Measurements from ENCODE around the gene RASGRP1. TPM values are rescaled to one million over a fixed set of nuclear protein-coding genes. Genes with fewer than 3 reads are reported as not detected.

Gene RASGRP1
- polyA plus RNA-seq, 1 experiment = 1.2 TPM

DNA sequence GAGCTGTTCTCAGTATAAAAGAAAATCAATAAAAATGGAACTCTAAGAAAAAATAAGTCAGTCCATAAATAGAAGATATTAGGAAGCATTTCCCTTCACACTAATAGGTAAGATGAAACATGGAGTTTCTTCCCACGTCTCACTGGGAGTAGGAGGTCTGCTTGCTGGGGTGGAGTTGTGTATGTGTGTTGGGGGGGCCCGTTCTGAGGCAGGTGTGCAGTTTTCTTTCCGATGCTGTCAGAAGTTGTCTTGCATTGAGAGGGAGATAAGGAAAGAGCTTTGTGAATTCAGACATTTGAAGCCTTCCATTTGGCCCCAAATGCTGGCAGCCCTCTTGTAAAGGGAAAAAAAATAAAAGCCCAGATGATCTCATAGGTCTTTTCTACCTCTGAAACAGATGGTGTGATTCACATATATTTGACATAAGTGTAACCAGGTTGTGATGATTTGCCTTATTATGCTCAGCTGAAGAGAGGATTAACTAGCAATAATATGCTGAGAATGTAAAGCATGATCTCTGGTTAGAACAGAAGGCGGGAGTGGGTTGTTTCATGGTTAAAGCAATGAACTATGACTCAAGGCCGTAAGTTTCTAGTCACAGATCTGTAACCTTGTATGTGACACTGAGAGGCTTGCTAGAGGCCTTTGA is 8.8 kb downstream of the RASGRP1 start:
- H3K9me3 ChIP-seq (ENCODE audit: control insufficient read depth, insufficient read depth, low read length) = no peaks in the 10 kb centered on the region
- no peak overlapping the region for H3K4me3 ChIP-seq (ENCODE audit: low read depth, low read length)
- POLR2A ChIA-PET = interaction anchor here (0.7 kb wide), 1 partner anchor 20 kb away, joined by 3 read pairs; no protein-coding TSS in a partner anchor
- no peaks in the 10 kb centered on the region for H3K27me3 ChIP-seq (ENCODE audit: control insufficient read depth, insufficient read depth, low read length)
- CTCF ChIA-PET = interaction anchor here (1.1 kb wide), 1 partner anchor 8 kb away, joined by 4 read pairs; the partner anchor contains the start of gene RASGRP1
- TF ChIP-seq CTCF (IDR thresholded peaks at IDR 0.05; ENCODE audit: low read depth, low read length) = no peak
- DNase-seq (ENCODE audit: low read depth, low spot score) = peak; percentile 76
- H3K27ac ChIP-seq (ENCODE audit: low read depth, low read length) = peak overlapping the region; percentile 67

GRCh38 chr15:38554354-38554753 is 10.3 kb downstream of the RASGRP1 start:
- ChIA-PET CTCF (interaction anchor here (3.9 kb wide), 1 partner anchor 9 kb away, joined by 24 read pairs; the partner anchor contains the start of gene RASGRP1), POLR2A (no interaction called here)
- no peaks in the 10 kb centered on the region for H3K27me3 ChIP-seq (ENCODE audit: control insufficient read depth, insufficient read depth, low read length)
- H3K27ac ChIP-seq (ENCODE audit: low read depth, low read length) = peak overlapping the region; percentile 23
- H3K9me3 ChIP-seq (ENCODE audit: control insufficient read depth, insufficient read depth, low read length) = no peaks in the 10 kb centered on the region
- no peak for TF ChIP-seq CTCF (IDR thresholded peaks at IDR 0.05; ENCODE audit: low read depth, low read length)
- no peak overlapping the region for H3K4me3 ChIP-seq (ENCODE audit: low read depth, low read length)
- DNase-seq (ENCODE audit: low read depth, low spot score) = peak; percentile 32

GRCh38 chr15:38553071-38553470 is 11.5 kb downstream of the RASGRP1 start:
- Histone ChIP-seq H3K27me3 (ENCODE audit: control insufficient read depth, insufficient read depth, low read length) (no peaks in the 10 kb centered on the region), H3K27ac (ENCODE audit: low read depth, low read length) (no peak overlapping the region), H3K4me3 (ENCODE audit: low read depth, low read length) (no peak overlapping the region), H3K9me3 (ENCODE audit: control insufficient read depth, insufficient read depth, low read length) (no peaks in the 10 kb centered on the region)
- no peak for DNase-seq (ENCODE audit: low read depth, low spot score)
- POLR2A ChIA-PET = no interaction called here
- CTCF ChIA-PET = interaction anchor here (0.8 to 3.9 kb wide), 3 partner anchors 11 to 131 kb away, joined by 3 to 24 read pairs (median 6); partner anchors contain the start of gene RASGRP1
- no peak for TF ChIP-seq CTCF (IDR thresholded peaks at IDR 0.05; ENCODE audit: low read depth, low read length)

GRCh38 chr15:38551720-38552648 is 12.6 kb downstream of the RASGRP1 start:
- Histone ChIP-seq H3K4me3 (ENCODE audit: low read depth, low read length) (no peak overlapping the region), H3K27me3 (ENCODE audit: control insufficient read depth, insufficient read depth, low read length) (no peaks in the 10 kb centered on the region), H3K27ac (ENCODE audit: low read depth, low read length) (no peak overlapping the region), H3K9me3 (ENCODE audit: control insufficient read depth, insufficient read depth, low read length) (no peaks in the 10 kb centered on the region)
- POLR2A ChIA-PET = interaction anchor here (0.6 kb wide), 1 partner anchor 55 kb away, joined by 5 read pairs; no protein-coding TSS in a partner anchor
- no peak for DNase-seq (ENCODE audit: low read depth, low spot score)
- CTCF ChIA-PET = interaction anchor here (3.9 kb wide), 1 partner anchor 12 kb away, joined by 24 read pairs; the partner anchor contains the start of gene RASGRP1
- TF ChIP-seq CTCF (IDR thresholded peaks at IDR 0.05; ENCODE audit: low read depth, low read length) = no peak
